HL-60 (cell line): ENCODE results near the gene RNF222.
"Not testable (repeated sequence)": the region's sequence is repeated elsewhere in the genome, so short reads cannot be mapped to it uniquely, and the experiment has no call there.

Experiments used
- DNase-seq, 2 experiments: peaks; one replicate each; pipeline ENCODE4 v3.0.0-alpha.2; 2010 to 2020; ENCODE audit warnings: low read depth in 1 of 2, low spot score in 1 of 2
- H3K27ac ChIP-seq: fragments of 250-450 bp; sonication (Bioruptor Pico); replicated peaks from 2 replicates; pipeline ENCODE4 v1.5.1; 2020; ENCODE audit warnings: mild to moderate bottlenecking, moderate library complexity
- H3K27me3 ChIP-seq: fragments of 250-450 bp; sonication (Bioruptor Pico); 2 replicates; pipeline ENCODE4 v1.5.1; 2021; ENCODE audit warnings: mild to moderate bottlenecking, moderate library complexity; ENCODE audit not compliant: insufficient read depth, poor library complexity, severe bottlenecking
- H3K4me3 ChIP-seq: replicated peaks from 2 replicates; pipeline ENCODE4 v1.5.1; 2011; ENCODE audit warnings: mild to moderate bottlenecking, control low read depth, low read length; ENCODE audit not compliant: insufficient read depth
- CTCF ChIP-seq: IDR thresholded peaks from one replicate; pipeline ENCODE4 v1.5.1; 2011; ENCODE audit warnings: low read length, control low read depth, inconsistent platforms; ENCODE audit not compliant: insufficient read depth
- GABPA ChIP-seq: IDR thresholded peaks from 2 replicates; pipeline ENCODE4 v1.6.1; 2012; ENCODE audit warnings: low read depth
- POLR2AphosphoS5 ChIP-seq: IDR thresholded peaks from 2 replicates; pipeline ENCODE4 v1.6.1; 2012; ENCODE audit warnings: low read depth
- REST ChIP-seq: IDR thresholded peaks from 2 replicates; pipeline ENCODE4 v1.6.1; 2012; ENCODE audit warnings: low read depth; ENCODE audit not compliant: insufficient replicate concordance
- SPI1 ChIP-seq: IDR thresholded peaks from 2 replicates; pipeline ENCODE4 v1.6.1; 2012; ENCODE audit warnings: low read depth, mild to moderate bottlenecking, borderline replicate concordance

Gene RNF222

DNA sequence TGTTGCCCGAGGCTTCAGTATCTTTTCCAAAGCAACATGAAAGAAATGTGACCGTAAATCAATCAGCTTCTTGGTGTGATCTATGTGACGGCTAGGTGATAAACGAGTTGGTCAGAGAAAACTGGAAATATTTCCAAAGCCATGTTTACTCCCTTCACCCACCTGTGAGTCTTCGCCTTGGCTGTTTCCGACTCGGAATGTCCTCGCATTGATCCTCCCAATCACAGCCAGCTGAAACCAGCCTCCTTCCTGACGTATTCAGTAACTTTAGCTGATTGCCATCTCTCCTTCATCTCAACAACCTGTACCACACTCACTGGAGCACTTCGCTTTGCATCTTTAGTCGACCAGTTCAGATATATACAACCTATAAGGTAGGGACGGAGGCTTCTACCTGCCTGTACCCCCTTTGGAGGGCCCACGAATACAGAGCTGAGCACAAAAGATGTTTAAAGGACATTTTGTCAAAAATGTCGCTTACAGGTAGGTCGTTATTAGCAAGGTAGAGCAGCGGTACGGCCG, 21.8 kb downstream of the RNF222 start:
- TF ChIP-seq CTCF (no peak), GABPA (no peak), SPI1 (no peak)
- no peak overlapping the region; the same call in 1 of the 2 replicates for H3K27ac ChIP-seq
- DNase-seq: no peak
- H3K27me3 ChIP-seq: no peaks in the 10 kb centered on the region
- no peak overlapping the region for H3K4me3 ChIP-seq

DNA sequence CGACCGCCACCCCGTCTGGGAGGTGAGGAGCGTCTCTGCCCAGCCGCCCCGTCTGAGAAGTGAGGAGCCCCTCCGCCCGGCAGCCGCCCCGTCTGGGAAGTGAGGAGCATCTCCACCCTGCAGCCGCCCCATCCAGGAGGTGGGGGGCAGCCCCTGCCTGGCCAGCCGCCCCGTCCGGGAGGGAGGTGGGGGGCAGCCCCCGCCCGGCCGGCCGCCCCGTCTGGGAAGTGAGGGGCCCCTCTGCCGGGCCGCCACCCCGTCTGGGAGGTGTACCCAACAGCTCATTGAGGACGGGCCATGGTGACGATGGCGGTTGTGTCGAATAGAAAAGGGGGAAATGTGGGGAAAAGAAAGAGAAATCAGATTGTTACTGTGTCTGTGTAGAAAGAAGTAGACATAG, 23.8 kb downstream of the RNF222 start:
- H3K27me3 ChIP-seq, DNase-seq, H3K27ac ChIP-seq, H3K4me3 ChIP-seq: not testable (repeated sequence)

DNA sequence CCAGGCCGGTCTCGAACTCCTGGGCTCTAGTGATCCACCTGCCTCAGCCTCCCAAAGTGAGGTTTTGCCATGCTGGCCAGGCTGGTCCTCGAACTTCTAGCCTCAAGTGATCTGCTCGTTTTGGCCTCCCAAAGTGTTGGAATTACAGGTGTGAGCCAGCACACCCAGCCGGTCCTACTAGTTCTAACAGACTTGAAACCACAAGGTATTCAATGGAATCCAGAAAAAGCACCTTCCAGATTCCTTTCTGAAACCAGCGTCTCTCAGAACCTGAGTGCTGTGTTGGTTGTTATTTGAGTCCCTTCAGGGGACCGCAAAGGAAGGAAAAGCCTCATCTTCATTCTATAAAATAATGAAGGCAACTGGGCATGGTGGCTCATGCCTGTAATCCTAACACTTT, 25.2 kb downstream of the RNF222 start:
- H3K4me3 ChIP-seq: no peak overlapping the region
- H3K27me3 ChIP-seq: no peaks in the 10 kb centered on the region
- no peak for TF ChIP-seq POLR2AphosphoS5
- no peak for TF ChIP-seq CTCF
- TF ChIP-seq SPI1: no peak
- no peak for TF ChIP-seq GABPA
- no peak for TF ChIP-seq REST
- no peak for DNase-seq
- no peak overlapping the region for H3K27ac ChIP-seq

DNA sequence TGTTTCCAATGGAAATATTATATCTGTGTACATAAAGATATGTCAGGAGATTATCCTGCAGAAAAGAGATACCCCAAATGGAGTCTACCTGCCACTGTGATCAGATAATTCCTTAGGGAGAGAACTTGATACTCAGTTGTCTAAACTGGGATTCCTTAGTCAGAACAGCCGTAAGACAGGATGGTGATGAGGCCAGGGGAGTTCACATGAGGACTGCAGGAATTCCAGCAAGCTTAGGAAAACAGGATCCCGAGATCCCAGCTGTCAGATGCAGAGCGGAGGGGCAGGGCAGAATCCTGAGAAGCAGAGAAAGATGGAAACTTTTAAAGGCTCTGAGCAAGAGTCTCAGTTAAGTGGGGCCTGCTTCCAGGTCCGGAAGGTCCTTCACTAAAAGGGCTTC, 25.8 kb downstream of the RNF222 start:
- no peak overlapping the region for H3K4me3 ChIP-seq
- TF ChIP-seq REST (no peak), POLR2AphosphoS5 (no peak), CTCF (no peak), SPI1 (no peak), GABPA (no peak)

More for the DNA sequence above, 25.8 kb downstream of the RNF222 start:
- DNase-seq: no peak
- no peaks in the 10 kb centered on the region for H3K27me3 ChIP-seq
- no peak overlapping the region for H3K27ac ChIP-seq
